GM12891 (cell line): ENCODE data around the gene KCNAB2.

Source experiments
- DNase-seq: peaks from one replicate; pipeline ENCODE4 v3.0.0; 2011; ENCODE audit warnings: low spot score; ENCODE audit not compliant: insufficient read length
- FAIRE-seq: peaks from 2 replicates; lab custom pipeline; 2011; peaks lifted over from hg19 to GRCh38; lab: Jason Lieb, UNC
- PAX5 ChIP-seq: IDR thresholded peaks from 2 replicates; pipeline ENCODE4 v1.6.1; 2011; ENCODE audit warnings: low read length, moderate library complexity, mild to moderate bottlenecking; ENCODE audit not compliant: insufficient read depth, severe bottlenecking
- POLR2A ChIP-seq: IDR thresholded peaks from 2 replicates; pipeline ENCODE4 v1.6.1; 2011; ENCODE audit warnings: low read depth, low read length, control low read depth
- POLR2AphosphoS5 ChIP-seq: IDR thresholded peaks from 2 replicates; pipeline ENCODE4 v1.6.1; 2011; ENCODE audit warnings: low read depth, low read length, control low read depth
- POU2F2 ChIP-seq: IDR thresholded peaks from 2 replicates; pipeline ENCODE4 v1.6.1; 2011; ENCODE audit warnings: low read depth, mild to moderate bottlenecking, control low read depth, low read length, moderate library complexity
- SPI1 ChIP-seq: IDR thresholded peaks from 2 replicates; pipeline ENCODE4 v1.6.1; 2011; ENCODE audit warnings: low read depth, low read length, control low read depth
- TAF1 ChIP-seq: IDR thresholded peaks from 2 replicates; pipeline ENCODE4 v1.6.1; 2011; ENCODE audit warnings: low read depth, low read length, control low read depth

The KCNAB2 gene

GRCh38 chr1:6097824-6098223, 52.1 kb downstream of the KCNAB2 start:
- DNase-seq = no peak
- no peak for FAIRE-seq
- TF ChIP-seq POU2F2 (no peak), TAF1 (no peak), SPI1 (no peak), POLR2A (no peak), POLR2AphosphoS5 (no peak), PAX5 (no peak)

GRCh38 chr1:6098303-6099215, 52.9 kb downstream of the KCNAB2 start:
- DNase-seq (no peak), FAIRE-seq (no peak)
- no peak for TF ChIP-seq POLR2AphosphoS5
- TF ChIP-seq SPI1 = no peak
- no peak for TF ChIP-seq PAX5
- no peak for TF ChIP-seq POLR2A
- TF ChIP-seq TAF1 = no peak
- TF ChIP-seq POU2F2 = no peak

- DNase-seq = no peak
- TF ChIP-seq PAX5 = no peak
- no peak for TF ChIP-seq SPI1
- no peak for TF ChIP-seq POLR2A
- no peak for TF ChIP-seq POU2F2
- TF ChIP-seq TAF1 = no peak
- TF ChIP-seq POLR2AphosphoS5 = no peak
- FAIRE-seq = no peak
Observed at GRCh38 chr1:6099297-6099696, 53.6 kb downstream of the KCNAB2 start.

GRCh38 chr1:6099787-6100765, 54.4 kb downstream of the KCNAB2 start:
- no peak for TF ChIP-seq TAF1
- no peak for TF ChIP-seq SPI1
- TF ChIP-seq POU2F2 = no peak
- no peak for TF ChIP-seq POLR2AphosphoS5
- TF ChIP-seq PAX5 = no peak
- TF ChIP-seq POLR2A = no peak; the same call in 1 of the 2 replicates
- DNase-seq = no peak
- FAIRE-seq = no peak

- DNase-seq (no peak), FAIRE-seq (no peak)
- no peak for TF ChIP-seq POLR2AphosphoS5
- TF ChIP-seq PAX5 = no peak
- no peak for TF ChIP-seq SPI1
- no peak for TF ChIP-seq POLR2A
- no peak for TF ChIP-seq TAF1
- no peak for TF ChIP-seq POU2F2
Observed at GRCh38 chr1:6100861-6101783, 55.4 kb downstream of the KCNAB2 start.

- TF ChIP-seq PAX5 = no peak
- DNase-seq = no peak
- FAIRE-seq = no peak
Observed at GRCh38 chr1:6101826-6102531, 56.3 kb downstream of the KCNAB2 start.

- no peak for TF ChIP-seq SPI1
- TF ChIP-seq TAF1 = no peak
- TF ChIP-seq POLR2AphosphoS5 = no peak
- DNase-seq (no peak), FAIRE-seq (no peak)
Observed at GRCh38 chr1:6102532-6102845, 56.8 kb downstream of the KCNAB2 start.

- TF ChIP-seq TAF1 (no peak), POLR2A (no peak), POU2F2 (no peak), PAX5 (no peak), POLR2AphosphoS5 (no peak), SPI1 (no peak)
- DNase-seq = no peak
- no peak for FAIRE-seq
Observed at GRCh38 chr1:6103111-6103853, 57.6 kb downstream of the KCNAB2 start.
